Measurements from ENCODE around the gene RPRD1B.

The RPRD1B gene

GRCh38 chr20:37992802-37993409 is 40.6 kb upstream of the RPRD1B start:
- Histone ChIP-seq H3K9ac (ENCODE audit: low read depth, low read length, poor library complexity) (no peak overlapping the region), H3K4me2 (ENCODE audit: insufficient read depth, low read length, poor library complexity, severe bottlenecking) (no peak overlapping the region), H2BK15ac (ENCODE audit: low read length) (no peak overlapping the region), H3K79me1 (ENCODE audit: low read depth, low read length) (no peaks in the 10 kb centered on the region), H3K27me3 (ENCODE audit: control insufficient read depth in 3 of 3, insufficient read depth in 3 of 3, low read depth in 1 of 3, low read length in 3 of 3) (no peaks in the 10 kb centered on the region), H2BK5ac (ENCODE audit: low read length) (no peak overlapping the region), H3K23ac (ENCODE audit: low read depth, low read length, poor library complexity) (no peak overlapping the region), H3K14ac (ENCODE audit: low read length) (no peak overlapping the region), H4K8ac (ENCODE audit: low read depth, low read length) (no peak overlapping the region), H2AFZ (ENCODE audit: low read length) (no peak overlapping the region), H3K4me1 (ENCODE audit: control insufficient read depth in 2 of 2, insufficient read depth in 1 of 2, low read depth in 1 of 2, low read length in 2 of 2) (peaks cover 0 to 3% of the 10 kb centered on the region in 2 donors), H3K4me3 (ENCODE audit: low read length in 2 of 2) (no peak overlapping the region), H2BK120ac (ENCODE audit: low read depth, low read length) (no peak overlapping the region), H3K36me3 (replicated peaks in 1 of 2; ENCODE audit: control insufficient read depth in 2 of 2, insufficient read depth in 2 of 2, low read length in 2 of 2) (peaks cover 37 to 96% of the 10 kb centered on the region in 2 donors), H3K9me3 (replicated peaks in 1 of 2; ENCODE audit: control insufficient read depth in 2 of 2, insufficient read depth in 1 of 2, low read depth in 1 of 2, low read length in 2 of 2) (no peaks in the 10 kb centered on the region), H4K91ac (ENCODE audit: low read depth, low read length, poor library complexity) (no peak overlapping the region), H2BK12ac (ENCODE audit: low read length) (no peak overlapping the region), H3K18ac (ENCODE audit: low read length) (no peak overlapping the region), H3K4ac (ENCODE audit: low read length) (no peak overlapping the region), H2AK5ac (ENCODE audit: low read depth, low read length) (no peak overlapping the region), H3K27ac (replicated peaks; ENCODE audit: low read length) (no peak overlapping the region)
- no peak for DNase-seq (ENCODE audit: low spot score)
- WGBS, 2 donors (ENCODE audit: extremely low coverage in 2 of 2, insufficient read length in 2 of 2, insufficient replicate concordance in 1 of 2), result no CpG with 5 or more reads among the region's 5 CpGs

- WGBS, 2 donors (ENCODE audit: extremely low coverage in 2 of 2, insufficient read length in 2 of 2, insufficient replicate concordance in 1 of 2), result no CpG with 5 or more reads among the region's 4 CpGs
- Histone ChIP-seq H4K8ac (ENCODE audit: low read depth, low read length) (no peak overlapping the region), H3K36me3 (replicated peaks in 1 of 2; ENCODE audit: control insufficient read depth in 2 of 2, insufficient read depth in 2 of 2, low read length in 2 of 2) (peaks cover 46 to 96% of the 10 kb centered on the region in 2 donors), H3K79me1 (ENCODE audit: low read depth, low read length) (no peaks in the 10 kb centered on the region), H3K4me1 (ENCODE audit: control insufficient read depth in 2 of 2, insufficient read depth in 1 of 2, low read depth in 1 of 2, low read length in 2 of 2) (peaks cover 0 to 2% of the 10 kb centered on the region in 2 donors), H2BK5ac (ENCODE audit: low read length) (no peak overlapping the region), H2AK5ac (ENCODE audit: low read depth, low read length) (no peak overlapping the region), H3K14ac (ENCODE audit: low read length) (no peak overlapping the region), H3K9ac (ENCODE audit: low read depth, low read length, poor library complexity) (no peak overlapping the region), H3K9me3 (replicated peaks in 1 of 2; ENCODE audit: control insufficient read depth in 2 of 2, insufficient read depth in 1 of 2, low read depth in 1 of 2, low read length in 2 of 2) (no peaks in the 10 kb centered on the region), H3K27ac (replicated peaks; ENCODE audit: low read length) (no peak overlapping the region), H3K4me3 (ENCODE audit: low read length in 2 of 2) (no peak overlapping the region), H4K91ac (ENCODE audit: low read depth, low read length, poor library complexity) (no peak overlapping the region), H3K23ac (ENCODE audit: low read depth, low read length, poor library complexity) (no peak overlapping the region), H2BK15ac (ENCODE audit: low read length) (no peak overlapping the region), H2AFZ (ENCODE audit: low read length) (no peak overlapping the region), H2BK12ac (ENCODE audit: low read length) (no peak overlapping the region), H3K27me3 (ENCODE audit: control insufficient read depth in 3 of 3, insufficient read depth in 3 of 3, low read depth in 1 of 3, low read length in 3 of 3) (no peaks in the 10 kb centered on the region), H3K4ac (ENCODE audit: low read length) (no peak overlapping the region), H3K4me2 (ENCODE audit: insufficient read depth, low read length, poor library complexity, severe bottlenecking) (no peak overlapping the region), H3K18ac (ENCODE audit: low read length) (no peak overlapping the region), H2BK120ac (ENCODE audit: low read depth, low read length) (no peak overlapping the region)
- no peak for DNase-seq (ENCODE audit: low spot score)
These were observed 39.0 kb upstream of the RPRD1B start for GRCh38 chr20:37994512-37994911.

GRCh38 chr20:37995856-37996605 is 37.5 kb upstream of the RPRD1B start:
- no peak for DNase-seq (ENCODE audit: low spot score)
- no peak overlapping the region for H3K18ac ChIP-seq (ENCODE audit: low read length)
- no peak overlapping the region for H3K9ac ChIP-seq (ENCODE audit: low read depth, low read length, poor library complexity)
- H2BK15ac ChIP-seq (ENCODE audit: low read length), result no peak overlapping the region
- H4K8ac ChIP-seq (ENCODE audit: low read depth, low read length), result no peak overlapping the region
- no peak overlapping the region for H3K23ac ChIP-seq (ENCODE audit: low read depth, low read length, poor library complexity)
- no peaks in the 10 kb centered on the region for H3K27me3 ChIP-seq (ENCODE audit: control insufficient read depth in 3 of 3, insufficient read depth in 3 of 3, low read depth in 1 of 3, low read length in 3 of 3)
- H3K27ac ChIP-seq (replicated peaks; ENCODE audit: low read length), result no peak overlapping the region
- no peak overlapping the region for H3K4me2 ChIP-seq (ENCODE audit: insufficient read depth, low read length, poor library complexity, severe bottlenecking)
- no peak overlapping the region for H2BK12ac ChIP-seq (ENCODE audit: low read length)
- H3K9me3 ChIP-seq (replicated peaks in 1 of 2; ENCODE audit: control insufficient read depth in 2 of 2, insufficient read depth in 1 of 2, low read depth in 1 of 2, low read length in 2 of 2), result no peaks in the 10 kb centered on the region
- WGBS, 2 donors (ENCODE audit: extremely low coverage in 2 of 2, insufficient read length in 2 of 2, insufficient replicate concordance in 1 of 2), result no CpG with 5 or more reads among the region's 9 CpGs
- H2BK5ac ChIP-seq (ENCODE audit: low read length), result no peak overlapping the region
- no peak overlapping the region for H2AK5ac ChIP-seq (ENCODE audit: low read depth, low read length)
- no peak overlapping the region for H3K14ac ChIP-seq (ENCODE audit: low read length)
- H2BK120ac ChIP-seq (ENCODE audit: low read depth, low read length), result no peak overlapping the region
- no peak overlapping the region for H2AFZ ChIP-seq (ENCODE audit: low read length)
- H3K79me1 ChIP-seq (ENCODE audit: low read depth, low read length), result no peaks in the 10 kb centered on the region
- H4K91ac ChIP-seq (ENCODE audit: low read depth, low read length, poor library complexity), result no peak overlapping the region
- H3K4me3 ChIP-seq (ENCODE audit: low read length in 2 of 2), result no peak overlapping the region
- peaks cover 0 to 6% of the 10 kb centered on the region in 2 donors for H3K4me1 ChIP-seq (ENCODE audit: control insufficient read depth in 2 of 2, insufficient read depth in 1 of 2, low read depth in 1 of 2, low read length in 2 of 2)
- no peak overlapping the region for H3K4ac ChIP-seq (ENCODE audit: low read length)
- peaks cover 42 to 96% of the 10 kb centered on the region in 2 donors for H3K36me3 ChIP-seq (replicated peaks in 1 of 2; ENCODE audit: control insufficient read depth in 2 of 2, insufficient read depth in 2 of 2, low read length in 2 of 2)

GRCh38 chr20:37997516-37997915 is 36.0 kb upstream of the RPRD1B start:
- no CpG with 5 or more reads among the region's 3 CpGs for WGBS, 2 donors (ENCODE audit: extremely low coverage in 2 of 2, insufficient read length in 2 of 2, insufficient replicate concordance in 1 of 2)
- H2BK5ac ChIP-seq (ENCODE audit: low read length), result no peak overlapping the region
- H2BK15ac ChIP-seq (ENCODE audit: low read length), result no peak overlapping the region
- no peaks in the 10 kb centered on the region for H3K9me3 ChIP-seq (replicated peaks in 1 of 2; ENCODE audit: control insufficient read depth in 2 of 2, insufficient read depth in 1 of 2, low read depth in 1 of 2, low read length in 2 of 2)
- H3K4ac ChIP-seq (ENCODE audit: low read length), result no peak overlapping the region
- H2BK120ac ChIP-seq (ENCODE audit: low read depth, low read length), result no peak overlapping the region
- no peak for DNase-seq (ENCODE audit: low spot score)
- H3K27ac ChIP-seq (replicated peaks; ENCODE audit: low read length), result no peak overlapping the region
- H2AFZ ChIP-seq (ENCODE audit: low read length), result no peak overlapping the region
- H3K79me1 ChIP-seq (ENCODE audit: low read depth, low read length), result no peaks in the 10 kb centered on the region
- no peak overlapping the region for H3K4me3 ChIP-seq (ENCODE audit: low read length in 2 of 2)
- H3K36me3 ChIP-seq (replicated peaks in 1 of 2; ENCODE audit: control insufficient read depth in 2 of 2, insufficient read depth in 2 of 2, low read length in 2 of 2), result peaks cover 42 to 96% of the 10 kb centered on the region in 2 donors
- no peak overlapping the region for H4K8ac ChIP-seq (ENCODE audit: low read depth, low read length)
- H2AK5ac ChIP-seq (ENCODE audit: low read depth, low read length), result no peak overlapping the region
- H3K14ac ChIP-seq (ENCODE audit: low read length), result no peak overlapping the region
- no peak overlapping the region for H3K23ac ChIP-seq (ENCODE audit: low read depth, low read length, poor library complexity)
- no peak overlapping the region for H3K4me2 ChIP-seq (ENCODE audit: insufficient read depth, low read length, poor library complexity, severe bottlenecking)
- no peaks in the 10 kb centered on the region for H3K27me3 ChIP-seq (ENCODE audit: control insufficient read depth in 3 of 3, insufficient read depth in 3 of 3, low read depth in 1 of 3, low read length in 3 of 3)
- no peak overlapping the region for H2BK12ac ChIP-seq (ENCODE audit: low read length)
- H3K9ac ChIP-seq (ENCODE audit: low read depth, low read length, poor library complexity), result no peak overlapping the region
- H4K91ac ChIP-seq (ENCODE audit: low read depth, low read length, poor library complexity), result no peak overlapping the region
- peaks cover 0 to 6% of the 10 kb centered on the region in 2 donors for H3K4me1 ChIP-seq (ENCODE audit: control insufficient read depth in 2 of 2, insufficient read depth in 1 of 2, low read depth in 1 of 2, low read length in 2 of 2)
- no peak overlapping the region for H3K18ac ChIP-seq (ENCODE audit: low read length)

All from neuronal stem cell (in vitro differentiated cells).